ENCODE measurements around the gene ERGIC3.
"Not testable (repeated sequence)": the region's sequence is repeated elsewhere in the genome, so short reads cannot be mapped to it uniquely, and the experiment has no call there.

Gene ERGIC3

GRCh38 chr20:35518955-35519354 lies 22.9 kb upstream of the ERGIC3 start:
- no peak for DNase-seq (ENCODE audit: low spot score)

- DNase-seq (ENCODE audit: low spot score) = peak; percentile 81
These were observed 18.5 kb upstream of the ERGIC3 start for GRCh38 chr20:35523298-35523888.

GRCh38 chr20:35525639-35526038 lies 16.2 kb upstream of the ERGIC3 start:
- no peak for DNase-seq (ENCODE audit: low spot score)

- DNase-seq (ENCODE audit: low spot score) = no peak
These were observed 14.6 kb upstream of the ERGIC3 start for GRCh38 chr20:35527122-35527769.

- no peak for DNase-seq (ENCODE audit: low spot score)
These were observed 12.3 kb upstream of the ERGIC3 start, which contains the start of gene C20orf173 for GRCh38 chr20:35529552-35529951. C20orf173 (minus strand) TSS chr20:35529652; CDS start chr20:35529373, 279 bp downstream.

- peak; percentile 54 for DNase-seq (ENCODE audit: low spot score)
These were observed 2.1 kb upstream of the ERGIC3 start for GRCh38 chr20:35539756-35540212.

- no peak for DNase-seq (ENCODE audit: low spot score)
These were observed 628 bp upstream of the ERGIC3 start for GRCh38 chr20:35541118-35541782.

GRCh38 chr20:35542990-35543389 lies 1.1 kb downstream of the ERGIC3 start:
- DNase-seq (ENCODE audit: low spot score) = no peak

GRCh38 chr20:35544436-35544835 lies 2.6 kb downstream of the ERGIC3 start:
- DNase-seq (ENCODE audit: low spot score) = no peak

- DNase-seq (ENCODE audit: low spot score) = not testable (repeated sequence)
These were observed 3.1 kb downstream of the ERGIC3 start for GRCh38 chr20:35544941-35545340.

- no peak for DNase-seq (ENCODE audit: low spot score)
These were observed 4.2 kb downstream of the ERGIC3 start for GRCh38 chr20:35546127-35546526.

- DNase-seq (ENCODE audit: low spot score) = no peak
These were observed 5.5 kb downstream of the ERGIC3 start for GRCh38 chr20:35547329-35547728.

- no peak for DNase-seq (ENCODE audit: low spot score)
These were observed 9.6 kb downstream of the ERGIC3 start for GRCh38 chr20:35551503-35551902.

GRCh38 chr20:35552914-35553313 lies 11.0 kb downstream of the ERGIC3 start:
- no peak for DNase-seq (ENCODE audit: low spot score)

- not testable (repeated sequence) for DNase-seq (ENCODE audit: low spot score)
These were observed 13.6 kb downstream of the ERGIC3 start for GRCh38 chr20:35555461-35555860.

GRCh38 chr20:35555951-35556645 lies 14.2 kb downstream of the ERGIC3 start:
- no peak for DNase-seq (ENCODE audit: low spot score)

- no peak for DNase-seq (ENCODE audit: low spot score)
These were observed 15.0 kb downstream of the ERGIC3 start for GRCh38 chr20:35556871-35557270.

- DNase-seq (ENCODE audit: low spot score) = no peak
These were observed 16.6 kb downstream of the ERGIC3 start for GRCh38 chr20:35558451-35558850.

- no peak for DNase-seq (ENCODE audit: low spot score)
These were observed 17.3 kb downstream of the ERGIC3 start for GRCh38 chr20:35559042-35559693.

- DNase-seq (ENCODE audit: low spot score) = no peak
These were observed 18.2 kb downstream of the ERGIC3 start for GRCh38 chr20:35560105-35560511.

- DNase-seq (ENCODE audit: low spot score) = no peak
These were observed 18.7 kb downstream of the ERGIC3 start for GRCh38 chr20:35560541-35560940.

GRCh38 chr20:35561268-35561667 lies 19.4 kb downstream of the ERGIC3 start:
- peak; percentile 76 for DNase-seq (ENCODE audit: low spot score)

All from iPS-NIHi11 (cell line).